IPS-20b (cell line): ENCODE measurements around the gene PLA2G4D.

Experiments used
- H3K27ac ChIP-seq: one replicate; pipeline ENCODE4 v1.5.1; 2013; ENCODE audit warnings: low read length
- H3K27me3 ChIP-seq: 2 replicates; pipeline ENCODE4 v1.6.1; 2013; ENCODE audit warnings: mild to moderate bottlenecking, low read length, inconsistent platforms; ENCODE audit not compliant: insufficient read depth
- H3K36me3 ChIP-seq: 2 replicates; pipeline ENCODE4 v1.6.1; 2013; ENCODE audit warnings: low read depth, mild to moderate bottlenecking, inconsistent platforms, low read length, moderate library complexity; ENCODE audit not compliant: insufficient read depth
- H3K4me1 ChIP-seq: 2 replicates; pipeline ENCODE4 v1.6.1; 2013; ENCODE audit warnings: mild to moderate bottlenecking, control low read depth, inconsistent platforms, low read length, moderate library complexity; ENCODE audit not compliant: insufficient read depth
- H3K4me3 ChIP-seq: 2 replicates; pipeline ENCODE4 v1.5.1; 2013; ENCODE audit warnings: mild to moderate bottlenecking, low read length, inconsistent platforms
- H3K9ac ChIP-seq: 2 replicates; pipeline ENCODE4 v1.6.1; 2013; ENCODE audit warnings: low read depth, mild to moderate bottlenecking, inconsistent platforms, low read length, moderate library complexity
- H3K9me3 ChIP-seq: 2 replicates; pipeline ENCODE4 v1.6.1; 2013; ENCODE audit warnings: mild to moderate bottlenecking, low read depth, low read length, inconsistent platforms; ENCODE audit not compliant: insufficient read depth

PLA2G4D gene

GRCh38 chr15:42045211-42045615 lies 49.1 kb downstream of the PLA2G4D start:
- peaks cover 4% of the 10 kb centered on the region; the same call in 1 of the 2 replicates for H3K4me1 ChIP-seq
- no peaks in the 10 kb centered on the region for H3K36me3 ChIP-seq
- no peak overlapping the region for H3K27ac ChIP-seq
- no peak overlapping the region for H3K9ac ChIP-seq
- no peaks in the 10 kb centered on the region for H3K27me3 ChIP-seq
- H3K4me3 ChIP-seq, result no peak overlapping the region
- no peaks in the 10 kb centered on the region for H3K9me3 ChIP-seq

- H3K4me1 ChIP-seq, result no peaks in the 10 kb centered on the region
- no peak overlapping the region for H3K27ac ChIP-seq
- H3K36me3 ChIP-seq, result no peaks in the 10 kb centered on the region
- H3K27me3 ChIP-seq, result no peaks in the 10 kb centered on the region
- H3K9ac ChIP-seq, result no peak overlapping the region
- no peaks in the 10 kb centered on the region for H3K9me3 ChIP-seq
- H3K4me3 ChIP-seq, result no peak overlapping the region
Observed at GRCh38 chr15:42042602-42043400, 51.6 kb downstream of the PLA2G4D start.

GRCh38 chr15:42038401-42038800 lies 56.0 kb downstream of the PLA2G4D start:
- peaks cover 8% of the 10 kb centered on the region; the same call in 1 of the 2 replicates for H3K4me1 ChIP-seq
- H3K27me3 ChIP-seq, result no peaks in the 10 kb centered on the region
- no peak overlapping the region for H3K4me3 ChIP-seq
- H3K9ac ChIP-seq, result no peak overlapping the region
- no peaks in the 10 kb centered on the region for H3K36me3 ChIP-seq
- H3K27ac ChIP-seq, result no peak overlapping the region
- no peaks in the 10 kb centered on the region for H3K9me3 ChIP-seq

- H3K4me3 ChIP-seq, result no peak overlapping the region
- H3K9ac ChIP-seq, result no peak overlapping the region
- no peaks in the 10 kb centered on the region for H3K36me3 ChIP-seq
- no peak overlapping the region for H3K27ac ChIP-seq
- H3K9me3 ChIP-seq, result no peaks in the 10 kb centered on the region
- no peaks in the 10 kb centered on the region for H3K27me3 ChIP-seq
- H3K4me1 ChIP-seq, result peaks cover 8% of the 10 kb centered on the region; the same call in 1 of the 2 replicates
Observed at GRCh38 chr15:42037656-42038055, 56.7 kb downstream of the PLA2G4D start.

- H3K27me3 ChIP-seq, result no peaks in the 10 kb centered on the region
- 0 out of 2 replicates have a peak, but pooled peaks cover 2% of the 10 kb centered on the region for H3K9me3 ChIP-seq
- no peak overlapping the region for H3K27ac ChIP-seq
- no peak overlapping the region for H3K9ac ChIP-seq
- peaks cover 8% of the 10 kb centered on the region; the same call in 1 of the 2 replicates for H3K4me1 ChIP-seq
- no peaks in the 10 kb centered on the region for H3K36me3 ChIP-seq
- no peak overlapping the region for H3K4me3 ChIP-seq
Observed at GRCh38 chr15:42036966-42037365, 57.4 kb downstream of the PLA2G4D start.

GRCh38 chr15:42036112-42036905 lies 58.1 kb downstream of the PLA2G4D start:
- no peaks in the 10 kb centered on the region for H3K36me3 ChIP-seq
- H3K9ac ChIP-seq, result no peak overlapping the region
- no peak overlapping the region for H3K27ac ChIP-seq
- no peaks in the 10 kb centered on the region for H3K27me3 ChIP-seq
- no peak overlapping the region for H3K4me3 ChIP-seq
- peaks cover 8% of the 10 kb centered on the region; the same call in 1 of the 2 replicates for H3K4me1 ChIP-seq
- 0 out of 2 replicates have a peak, but pooled peaks cover 3% of the 10 kb centered on the region for H3K9me3 ChIP-seq

GRCh38 chr15:42035435-42035761 lies 59.0 kb downstream of the PLA2G4D start:
- no peaks in the 10 kb centered on the region for H3K36me3 ChIP-seq
- H3K9ac ChIP-seq, result no peak overlapping the region
- 0 out of 2 replicates have a peak, but pooled peaks cover 3% of the 10 kb centered on the region for H3K9me3 ChIP-seq
- peaks cover 8% of the 10 kb centered on the region; the same call in 1 of the 2 replicates for H3K4me1 ChIP-seq
- no peaks in the 10 kb centered on the region for H3K27me3 ChIP-seq
- H3K27ac ChIP-seq, result no peak overlapping the region
- H3K4me3 ChIP-seq, result no peak overlapping the region

- no peaks in the 10 kb centered on the region for H3K36me3 ChIP-seq
- 0 out of 2 replicates have a peak, but pooled peaks cover 3% of the 10 kb centered on the region for H3K9me3 ChIP-seq
- no peak overlapping the region for H3K9ac ChIP-seq
- H3K4me3 ChIP-seq, result no peak overlapping the region
- H3K4me1 ChIP-seq, result peaks cover 8% of the 10 kb centered on the region; the same call in 1 of the 2 replicates
- H3K27me3 ChIP-seq, result no peaks in the 10 kb centered on the region
- H3K27ac ChIP-seq, result no peak overlapping the region
Observed at GRCh38 chr15:42034628-42035434, 59.5 kb downstream of the PLA2G4D start.

GRCh38 chr15:42033214-42033873 lies 61.0 kb downstream of the PLA2G4D start:
- H3K9me3 ChIP-seq, result 0 out of 2 replicates have a peak, but pooled peaks cover 3% of the 10 kb centered on the region
- no peak overlapping the region for H3K4me3 ChIP-seq
- no peak overlapping the region for H3K27ac ChIP-seq
- H3K36me3 ChIP-seq, result no peaks in the 10 kb centered on the region
- H3K9ac ChIP-seq, result no peak overlapping the region
- peaks cover 8% of the 10 kb centered on the region; the same call in 1 of the 2 replicates for H3K4me1 ChIP-seq
- no peaks in the 10 kb centered on the region for H3K27me3 ChIP-seq

- H3K36me3 ChIP-seq, result no peaks in the 10 kb centered on the region
- no peak overlapping the region for H3K27ac ChIP-seq
- H3K4me1 ChIP-seq, result peaks cover 8% of the 10 kb centered on the region; the same call in 1 of the 2 replicates
- 0 out of 2 replicates have a peak, but pooled peaks cover 3% of the 10 kb centered on the region for H3K9me3 ChIP-seq
- H3K4me3 ChIP-seq, result no peak overlapping the region
- no peaks in the 10 kb centered on the region for H3K27me3 ChIP-seq
- H3K9ac ChIP-seq, result no peak overlapping the region
Observed at GRCh38 chr15:42032376-42033213, 61.8 kb downstream of the PLA2G4D start.
